Kidney (tissue), 22 donors: ENCODE data around the gene SCGB1D1. TPM values are rescaled to one million over a fixed set of nuclear protein-coding genes. Genes with fewer than 3 reads are reported as not detected.

Experiments
- DNase-seq, 5 donors: peaks; one replicate each; pipeline ENCODE4 v3.0.0-alpha.2; 2013 to 2020
- FAIRE-seq: peaks from 2 replicates; lab custom pipeline; 2012; peaks lifted over from hg19 to GRCh38; lab: Jason Lieb, UNC
- H3K27ac ChIP-seq, 2 donors: one replicate each; pipeline ENCODE4 v1.7.0; 2013; ENCODE audit warnings: low read depth in 2 of 2, low read length in 2 of 2, inconsistent platforms in 1 of 2
- H3K27me3 ChIP-seq: one replicate; pipeline ENCODE4 v1.7.1; 2013; ENCODE audit warnings: low read length, inconsistent platforms; ENCODE audit not compliant: control insufficient read depth, insufficient read depth
- H3K36me3 ChIP-seq, 3 donors: one replicate each; pipeline versions ENCODE4 v1.7.0 to v1.7.1; 2013; ENCODE audit warnings: low read length in 3 of 3, control low read depth in 1 of 3, inconsistent platforms in 1 of 3; ENCODE audit not compliant: insufficient read depth in 3 of 3, control insufficient read depth in 2 of 3
- H3K4me1 ChIP-seq, 3 donors: one replicate each; pipeline versions ENCODE4 v1.7.0 to v1.7.1; 2013; ENCODE audit warnings: low read length in 3 of 3, inconsistent platforms in 1 of 3, low read depth in 1 of 3; ENCODE audit not compliant: control insufficient read depth in 2 of 3, insufficient read depth in 2 of 3
- H3K4me3 ChIP-seq, 3 donors: one replicate each; pipeline versions ENCODE4 v1.7.0 to v1.8.1; 2013; ENCODE audit warnings: low read length in 3 of 3, control low read depth in 1 of 3, inconsistent platforms in 1 of 3
- H3K9ac ChIP-seq, 3 donors: one replicate each; pipeline versions ENCODE4 v1.7.0 to v1.7.1; 2013; ENCODE audit warnings: low read length in 3 of 3, control low read depth in 1 of 3, inconsistent platforms in 1 of 3
- H3K9me3 ChIP-seq, 3 donors: one replicate each; pipeline versions ENCODE4 v1.7.0 to v1.7.1; 2013; ENCODE audit warnings: low read length in 3 of 3, control low read depth in 1 of 3, inconsistent platforms in 1 of 3; ENCODE audit not compliant: control insufficient read depth in 2 of 3, insufficient read depth in 1 of 3
- CTCF ChIP-seq: IDR thresholded peaks from 3 replicates; pipeline ENCODE4 v1.5.1; 2012; ENCODE audit warnings: mild to moderate bottlenecking, moderate library complexity, borderline replicate concordance; ENCODE audit not compliant: insufficient read depth; ENCODE audit errors: extremely low read depth
- intact Hi-C: fragments of 100-400 bp; cut with DNase I; formaldehyde crosslinking; loops from one replicate; pipeline ENCODE4 v1.11.1; 2022
- long read RNA-seq, 10 donors: library from polyadenylated mRNA in 1 of 10; unstranded in 1 of 10; transcript quantifications; one replicate each; pipeline ENCODE4 v2.0.0 and lab custom pipeline, GENCODE V29; 2021 to 2026
- polyA plus RNA-seq: library from polyadenylated mRNA; stranded (reverse); fragments of 350-450 nt; fragmentation: Illumina TruSeq; extraction: RNeasy Lipid Tissue Mini Kit (QIAGEN cat#74804); gene quantifications from one replicate; pipeline ENCODE4 v1.2.3, GENCODE V29; 2014; ENCODE audit warnings: low read depth, low replicate concordance; ENCODE audit not compliant: insufficient read depth
- total RNA-seq: library from RNA; stranded (reverse); fragmentation: NEBNext Ultra II Directional; extraction: Animal tissue kit (Norgen Biotek cat#: 25700); gene quantifications from one replicate; pipeline ENCODE4 v1.2.1, GENCODE V29; 2021
- donor health status: control.
- donor health status: control.
- donor health status: control.
- donor health status: control.
- donor health status: control.
- donor health status: DM: yes; HTN: yes; CAD: no.
- donor health status: Normal renal cell carcinoma (clear cell type).

Gene SCGB1D1
- not detected for total RNA-seq
- not detected for polyA plus RNA-seq
- long read RNA-seq, donor 1: 0 reads
- long read RNA-seq, donor 2: 0 reads
- long read RNA-seq, donor 3: 0 reads
- long read RNA-seq, donor 4: 0 reads
- long read RNA-seq, donor 5: 0 reads
- long read RNA-seq, donor 6: 0 reads
- long read RNA-seq, donor 7: 0 reads
- long read RNA-seq, donor 8: 0 reads
- long read RNA-seq, donor 9: 0 reads
- long read RNA-seq, donor 10: 0 reads

- Histone ChIP-seq H3K9ac (no peak within 1 kb of the TSS), H3K9me3 (no peaks in the 10 kb centered on the region), H3K27ac (no peak within 1 kb of the TSS), H3K4me3 (no peak within 1 kb of the TSS), H3K4me1 (no peaks in the 10 kb centered on the region), H3K36me3 (no peaks in the 10 kb centered on the region), H3K27me3 (no peaks in the 10 kb centered on the region)
- DNase-seq: no peak
- no peak for TF ChIP-seq CTCF
- intact Hi-C loops: no loop called here
- no peak for FAIRE-seq
Observed at GRCh38 chr11:62190011-62190410, at the start of gene SCGB1D1. Gene SCGB1D1 (plus strand): TSS chr11:62190216. CDS start chr11:62190285, 69 bp downstream.

DNA sequence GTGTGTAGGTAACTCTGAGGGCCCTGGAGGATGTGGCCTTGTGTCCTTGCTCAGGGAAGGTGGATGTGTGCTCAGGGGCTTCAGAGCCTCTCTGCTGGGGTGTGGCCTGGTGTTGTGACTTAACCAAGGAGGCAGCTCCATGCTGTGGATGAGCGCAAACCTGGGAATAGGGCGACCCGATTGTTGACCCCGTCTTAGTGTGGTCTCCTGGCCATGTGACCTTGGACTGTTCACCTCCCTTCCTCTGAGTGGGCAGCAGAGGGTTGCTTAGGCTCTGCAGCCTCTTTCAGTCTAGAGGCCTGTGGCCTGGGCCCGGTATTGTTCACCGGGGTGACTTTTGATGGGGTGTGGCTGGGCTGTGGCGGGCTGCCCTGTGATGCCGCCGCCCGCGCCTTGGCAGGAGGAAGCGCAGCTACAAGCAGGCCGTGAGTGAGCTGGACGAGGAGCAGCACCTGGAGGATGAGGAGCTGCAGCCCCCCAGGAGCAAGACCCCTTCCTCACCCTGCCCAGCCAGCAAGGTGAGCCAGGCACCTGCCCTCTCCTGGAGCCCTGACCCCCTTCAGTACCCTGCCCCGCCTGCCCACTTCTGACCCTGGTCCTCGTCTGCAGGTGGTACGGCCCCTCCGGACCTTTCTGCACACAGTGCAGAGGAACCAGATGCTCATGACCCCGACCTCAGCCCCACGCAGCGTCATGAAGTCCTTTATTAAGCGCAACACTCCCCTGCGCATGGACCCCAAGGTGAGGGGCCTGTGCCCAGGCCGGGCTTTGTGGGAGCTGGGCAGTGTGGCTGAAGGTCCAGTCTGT is 49.5 kb upstream of the SCGB1D1 start:
- H3K27me3 ChIP-seq: no peaks in the 10 kb centered on the region
- intact Hi-C loops: no loop called here
- no peaks in the 10 kb centered on the region for H3K4me1 ChIP-seq
- TF ChIP-seq CTCF: no peak
- FAIRE-seq: no peak
- H3K36me3 ChIP-seq: peaks cover 0 to 12% (median 6%) of the 10 kb centered on the region in 3 donors
- H3K4me3 ChIP-seq: no peak overlapping the region
- no peak overlapping the region for H3K27ac ChIP-seq
- peak in 1 of 5 donors; percentile 5 for DNase-seq
- H3K9me3 ChIP-seq: no peaks in the 10 kb centered on the region
- H3K9ac ChIP-seq: no peak overlapping the region

GRCh38 chr11:62141111-62142042 is 48.6 kb upstream of the SCGB1D1 start:
- Histone ChIP-seq H3K9ac (no peak overlapping the region), H3K4me3 (no peak overlapping the region), H3K36me3 (peaks cover 0 to 12% (median 6%) of the 10 kb centered on the region in 3 donors), H3K9me3 (no peaks in the 10 kb centered on the region), H3K27me3 (no peaks in the 10 kb centered on the region), H3K27ac (no peak overlapping the region), H3K4me1 (no peaks in the 10 kb centered on the region)
- peak in 1 of 5 donors; percentile 4 for DNase-seq
- intact Hi-C loops: no loop called here
- TF ChIP-seq CTCF: no peak
- no peak for FAIRE-seq
